Chondrocyte (in vitro differentiated cells): ENCODE data around the gene RASSF4. TPM values are rescaled to one million over a fixed set of nuclear protein-coding genes. Genes with fewer than 3 reads are reported as not detected.

Experiments used
- DNase-seq: peaks from one replicate; pipeline ENCODE4 v3.0.0; 2021; ENCODE audit warnings: mixed read lengths, low spot score
- H3K27ac Mint-ChIP-seq: one replicate; pipeline ENCODE4 v1.8.0; 2021; ENCODE audit warnings: mild to moderate bottlenecking, moderate library complexity, mixed read lengths; ENCODE audit not compliant: unreplicated experiment
- H3K27me3 Mint-ChIP-seq: 2 replicates; pipeline ENCODE4 v1.8.0; 2021; ENCODE audit warnings: low read depth, mixed read lengths
- H3K36me3 Mint-ChIP-seq: 2 replicates; pipeline ENCODE4 v1.8.0; 2021; ENCODE audit warnings: low read depth, mixed read lengths
- H3K4me1 Mint-ChIP-seq: 2 replicates; pipeline ENCODE4 v1.8.0; 2021; ENCODE audit warnings: low read depth, mild to moderate bottlenecking, mixed read lengths
- H3K4me3 Mint-ChIP-seq: one replicate; pipeline ENCODE4 v1.8.0; 2021; ENCODE audit warnings: mild to moderate bottlenecking, moderate library complexity, mixed read lengths; ENCODE audit not compliant: unreplicated experiment
- H3K9me3 Mint-ChIP-seq: 2 replicates; pipeline ENCODE4 v1.8.0; 2021; ENCODE audit warnings: low read depth, mixed read lengths
- total RNA-seq: library from RNA; stranded (reverse); gene quantifications from 3 replicates; pipeline ENCODE4 v1.2.1, GENCODE V29; 2021
- TF ChIP-seq, protein P1 (sequence below): fragments of 200-600 bp; sonication (generic); IDR thresholded peaks from 2 replicates; pipeline ENCODE4 v1.5.0; 2021; ENCODE audit warnings: antibody characterized with exemption, mild to moderate bottlenecking, moderate library complexity

The RASSF4 gene
- total RNA-seq, 1 donor from 2014 or later: 37.8 TPM

DNA sequence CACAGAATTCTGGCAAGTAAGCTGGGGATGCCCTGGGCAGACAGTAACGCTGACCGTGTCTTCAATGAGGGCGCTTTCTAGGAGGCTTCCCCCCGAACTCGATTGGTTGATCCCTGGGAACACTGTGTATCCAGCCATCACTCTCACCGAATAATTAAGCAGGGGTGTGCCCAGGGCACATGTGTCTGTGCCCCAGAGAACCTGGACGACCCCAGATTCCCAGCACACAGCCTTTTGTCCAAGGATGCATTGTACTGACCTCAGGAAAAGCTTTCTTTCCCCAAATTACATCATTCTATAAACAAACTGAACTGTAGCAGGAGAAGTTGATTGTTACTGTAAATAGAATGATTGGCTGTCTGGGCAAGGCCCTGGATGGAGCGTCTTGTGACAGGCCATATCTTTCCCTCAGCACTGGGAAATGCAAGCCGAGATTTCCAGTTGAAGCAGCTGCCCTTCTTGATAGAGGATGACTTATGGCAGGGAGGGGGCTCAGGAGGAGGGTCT lies 25.6 kb downstream of the RASSF4 start:
- Mint-ChIP-seq H3K27ac (peak overlapping the region; percentile 97), H3K9me3 (no peaks in the 10 kb centered on the region), H3K4me1 (peaks cover 79% of the 10 kb centered on the region), H3K4me3 (peak overlapping the region; percentile 16), H3K27me3 (no peaks in the 10 kb centered on the region), H3K36me3 (peaks cover 10% of the 10 kb centered on the region)
- no peak for DNase-seq
- TF ChIP-seq, protein P1, sequence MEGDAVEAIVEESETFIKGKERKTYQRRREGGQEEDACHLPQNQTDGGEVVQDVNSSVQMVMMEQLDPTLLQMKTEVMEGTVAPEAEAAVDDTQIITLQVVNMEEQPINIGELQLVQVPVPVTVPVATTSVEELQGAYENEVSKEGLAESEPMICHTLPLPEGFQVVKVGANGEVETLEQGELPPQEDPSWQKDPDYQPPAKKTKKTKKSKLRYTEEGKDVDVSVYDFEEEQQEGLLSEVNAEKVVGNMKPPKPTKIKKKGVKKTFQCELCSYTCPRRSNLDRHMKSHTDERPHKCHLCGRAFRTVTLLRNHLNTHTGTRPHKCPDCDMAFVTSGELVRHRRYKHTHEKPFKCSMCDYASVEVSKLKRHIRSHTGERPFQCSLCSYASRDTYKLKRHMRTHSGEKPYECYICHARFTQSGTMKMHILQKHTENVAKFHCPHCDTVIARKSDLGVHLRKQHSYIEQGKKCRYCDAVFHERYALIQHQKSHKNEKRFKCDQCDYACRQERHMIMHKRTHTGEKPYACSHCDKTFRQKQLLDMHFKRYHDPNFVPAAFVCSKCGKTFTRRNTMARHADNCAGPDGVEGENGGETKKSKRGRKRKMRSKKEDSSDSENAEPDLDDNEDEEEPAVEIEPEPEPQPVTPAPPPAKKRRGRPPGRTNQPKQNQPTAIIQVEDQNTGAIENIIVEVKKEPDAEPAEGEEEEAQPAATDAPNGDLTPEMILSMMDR: no peak

DNA sequence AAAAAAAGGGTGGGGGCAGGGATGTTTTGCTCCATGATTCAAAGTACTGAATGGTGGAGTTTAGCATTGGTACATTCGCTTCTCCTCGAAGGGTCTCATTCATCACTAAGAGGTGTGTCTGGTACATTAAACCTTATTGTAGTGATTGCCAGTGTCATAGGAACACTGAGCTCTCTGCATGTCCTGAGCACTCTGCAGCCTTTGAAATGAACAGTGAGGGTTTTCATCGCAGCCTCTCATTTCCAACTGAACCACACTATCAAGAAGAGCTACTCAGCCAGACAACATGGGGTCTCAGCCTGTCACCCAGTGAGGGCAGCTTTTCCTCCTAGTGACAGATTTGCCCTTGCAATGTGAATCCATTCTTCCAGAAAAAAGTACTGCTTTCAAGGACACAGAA lies 26.6 kb downstream of the RASSF4 start:
- Mint-ChIP-seq H3K36me3 (peaks cover 11% of the 10 kb centered on the region), H3K27me3 (no peaks in the 10 kb centered on the region), H3K9me3 (no peaks in the 10 kb centered on the region), H3K4me3 (no peak overlapping the region), H3K4me1 (peaks cover 77% of the 10 kb centered on the region), H3K27ac (peak overlapping the region; percentile 97)
- no peak for DNase-seq
- TF ChIP-seq, protein P1: no peak

DNA sequence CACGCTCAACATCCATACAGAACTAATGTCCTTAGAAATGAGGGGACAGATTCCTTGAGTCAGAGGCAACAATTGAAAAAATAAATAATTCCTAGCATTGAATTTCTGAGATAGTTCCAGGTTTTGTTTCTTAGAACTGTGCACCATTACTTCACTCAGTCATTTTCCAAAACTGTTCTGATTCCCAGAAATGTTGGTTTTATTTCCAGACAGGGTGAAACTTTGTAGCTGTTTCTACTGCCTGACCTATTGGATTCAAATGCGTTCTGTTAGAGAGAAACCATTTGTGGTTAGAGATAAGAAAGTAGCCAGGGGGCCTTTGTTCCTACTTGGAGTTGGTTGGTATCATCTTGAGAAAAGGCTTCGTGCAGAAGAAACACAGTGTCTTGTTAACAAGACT lies 27.1 kb downstream of the RASSF4 start:
- TF ChIP-seq, protein P1: no peak
- Mint-ChIP-seq H3K27ac (peak overlapping the region; percentile 97), H3K4me3 (no peak overlapping the region), H3K36me3 (peaks cover 13% of the 10 kb centered on the region), H3K27me3 (no peaks in the 10 kb centered on the region), H3K4me1 (peaks cover 77% of the 10 kb centered on the region), H3K9me3 (no peaks in the 10 kb centered on the region)
- no peak for DNase-seq

GRCh38 chr10:44988957-44989585 lies 29.5 kb downstream of the RASSF4 start:
- Mint-ChIP-seq H3K27me3 (no peaks in the 10 kb centered on the region), H3K36me3 (peaks cover 17% of the 10 kb centered on the region), H3K27ac (no peak overlapping the region), H3K9me3 (no peaks in the 10 kb centered on the region), H3K4me1 (peaks cover 71% of the 10 kb centered on the region), H3K4me3 (no peak overlapping the region)
- no peak for DNase-seq
- TF ChIP-seq, protein P1: no peak

DNA sequence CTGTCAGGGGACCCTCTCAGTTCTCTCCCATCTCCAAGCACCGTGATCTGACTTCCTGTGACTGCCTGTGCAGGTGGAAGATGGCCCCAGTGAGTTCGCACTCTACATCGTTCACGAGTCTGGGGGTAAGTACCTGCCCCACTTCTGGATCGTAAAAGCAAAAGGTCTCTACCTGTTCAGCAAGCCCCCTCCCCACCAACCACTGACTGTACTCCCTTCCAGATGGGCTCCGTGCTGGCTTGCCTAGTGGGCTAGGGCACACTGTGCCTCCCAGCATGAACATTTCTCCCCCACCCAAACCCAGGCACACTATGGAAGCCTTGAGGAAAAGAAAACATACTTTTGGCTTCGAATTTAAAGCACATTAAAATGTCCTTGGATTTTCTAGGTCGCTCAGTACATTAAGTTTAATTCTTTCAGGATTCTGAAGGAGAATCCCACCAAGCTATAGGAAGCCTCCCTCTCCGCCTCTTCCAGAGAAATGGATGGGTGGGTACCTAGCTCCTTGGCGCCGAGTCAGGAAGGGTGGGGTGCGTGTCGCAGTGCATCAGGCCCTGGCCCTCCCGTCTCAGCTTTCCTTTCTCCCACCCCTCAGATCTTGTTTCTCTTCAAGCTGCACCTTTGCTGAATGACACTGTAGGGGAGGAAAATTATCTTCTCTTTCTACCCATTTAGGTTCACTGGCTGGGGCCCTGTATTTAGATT lies 30.1 kb downstream of the RASSF4 start:
- Mint-ChIP-seq H3K27ac (peak overlapping the region; percentile 8), H3K4me1 (peaks cover 71% of the 10 kb centered on the region), H3K9me3 (no peaks in the 10 kb centered on the region), H3K36me3 (peaks cover 17% of the 10 kb centered on the region), H3K27me3 (no peaks in the 10 kb centered on the region), H3K4me3 (no peak overlapping the region)
- TF ChIP-seq, protein P1: no peak
- no peak for DNase-seq
